Tibial nerve (tissue), 4 donors: ENCODE data around the gene RPE.

Source experiments
- CTCF ChIP-seq, 5 experiments: fragments of 200-600 bp in 3 of 5; fragments of 450-650 bp in 2 of 5; sonication (generic) in 3 of 5; IDR thresholded peaks; one replicate each; pipeline ENCODE4 v1.5.1; 2016 to 2019; ENCODE audit warnings: antibody characterized with exemption in 5 of 5, mild to moderate bottlenecking in 3 of 5, moderate library complexity in 2 of 5
- EP300 ChIP-seq, 2 donors: sonication (generic); formaldehyde crosslinking; IDR thresholded peaks; one replicate each; pipeline ENCODE4 v1.6.1; 2017; ENCODE audit warnings: antibody characterized with exemption in 2 of 2, mild to moderate bottlenecking in 1 of 2
- POLR2A ChIP-seq, 2 donors: fragments of 450-650 bp; IDR thresholded peaks; one replicate each; pipeline ENCODE4 v1.6.1; 2017; ENCODE audit warnings: antibody characterized with exemption in 2 of 2, mild to moderate bottlenecking in 2 of 2, moderate library complexity in 2 of 2

GRCh38 chr2:209969692-209970091 lies 32.7 kb upstream of the RPE start:
- TF ChIP-seq CTCF (IDR thresholded peaks at IDR 0.05) (no peak), POLR2A (IDR thresholded peaks at IDR 0.05) (no peak), EP300 (IDR thresholded peaks at IDR 0.05) (no peak)
